K562 (cell line): Measurements from ENCODE around the gene GPSM3. TPM values are rescaled to one million over a fixed set of nuclear protein-coding genes. Genes with fewer than 3 reads are reported as not detected.

Source experiments
- CGGBP1 ChIP-seq: fragments of 250-450 bp; sonication (Bioruptor Pico); IDR thresholded peaks from 2 replicates; pipeline ENCODE4 v1.9.0; 2021; ENCODE audit warnings: mild to moderate bottlenecking
- DNMT1 ChIP-seq: fragments of 450-650 bp; IDR thresholded peaks from 2 replicates; pipeline ENCODE4 v1.6.1; 2016; ENCODE audit warnings: antibody characterized with exemption, mild to moderate bottlenecking
- ETS2 ChIP-seq: IDR thresholded peaks from 2 replicates; pipeline ENCODE4 v1.6.1; 2016; ENCODE audit warnings: borderline replicate concordance, missing genetic modification characterization, mild to moderate bottlenecking, moderate library complexity, missing compliant biosample characterization; ENCODE audit not compliant: poor library complexity, severe bottlenecking
- EWSR1 ChIP-seq: fragments of 450-650 bp; IDR thresholded peaks from 2 replicates; pipeline ENCODE4 v1.6.1; 2018; ENCODE audit warnings: borderline replicate concordance, mild to moderate bottlenecking, low read depth, moderate library complexity; ENCODE audit not compliant: partially characterized antibody
- HDGF ChIP-seq: fragments of 450-650 bp; IDR thresholded peaks from 2 replicates; pipeline ENCODE4 v1.6.1; 2016
- HNRNPUL1 ChIP-seq: fragments of 200-400 bp; formaldehyde crosslinking; IDR thresholded peaks from 2 replicates; pipeline ENCODE4 v1.6.1; 2017; ENCODE audit warnings: low read length
- MTF1 ChIP-seq: fragments of 250-450 bp; sonication (Bioruptor Pico); IDR thresholded peaks from 2 replicates; pipeline ENCODE4 v1.9.0; 2021; ENCODE audit warnings: moderate library complexity, mild to moderate bottlenecking, inconsistent platforms, borderline replicate concordance
- MXD1 ChIP-seq: fragments of 250-450 bp; sonication (Bioruptor Pico); IDR thresholded peaks from 2 replicates; pipeline ENCODE4 v1.8.0; 2021; ENCODE audit warnings: borderline replicate concordance, mild to moderate bottlenecking, moderate library complexity; ENCODE audit not compliant: poor library complexity, severe bottlenecking
- POU5F1 ChIP-seq: fragments of 150-350 bp; IDR thresholded peaks from 2 replicates; pipeline ENCODE4 v1.6.1; 2014; ENCODE audit warnings: borderline replicate concordance, low read length, low read depth, mild to moderate bottlenecking; ENCODE audit not compliant: partially characterized antibody
- SAFB ChIP-seq: fragments of 200-400 bp; formaldehyde crosslinking; IDR thresholded peaks from 2 replicates; pipeline ENCODE4 v1.6.1; 2017; ENCODE audit warnings: low read depth, low read length, borderline replicate concordance
- SFPQ ChIP-seq: fragments of 200-400 bp; formaldehyde crosslinking; IDR thresholded peaks from 2 replicates; pipeline ENCODE4 v1.6.1; 2017; ENCODE audit warnings: mild to moderate bottlenecking, low read depth, low read length, moderate library complexity
- SIN3B ChIP-seq: fragments of 450-650 bp; IDR thresholded peaks from 2 replicates; pipeline ENCODE4 v1.6.1; 2017; ENCODE audit warnings: low read depth, mild to moderate bottlenecking, moderate library complexity
- SMARCB1 ChIP-seq: IDR thresholded peaks from 2 replicates; pipeline ENCODE4 v1.6.1; 2011; ENCODE audit warnings: improper control_type of control experiment, low read depth; ENCODE audit not compliant: insufficient read length
- SRSF1 ChIP-seq: fragments of 200-400 bp; formaldehyde crosslinking; IDR thresholded peaks from 2 replicates; pipeline ENCODE4 v1.6.1; 2017; ENCODE audit warnings: mild to moderate bottlenecking, low read depth, low read length, moderate library complexity
- TAF9B ChIP-seq: fragments of 450-650 bp; IDR thresholded peaks from 2 replicates; pipeline ENCODE4 v1.6.1; 2018; ENCODE audit warnings: mild to moderate bottlenecking; ENCODE audit not compliant: partially characterized antibody
- THAP12 ChIP-seq: fragments of 250-450 bp; sonication (Bioruptor Pico); IDR thresholded peaks from 2 replicates; pipeline ENCODE4 v1.9.0; 2021; ENCODE audit warnings: mild to moderate bottlenecking, inconsistent platforms
- ZBTB7A ChIP-seq: IDR thresholded peaks from 2 replicates; pipeline ENCODE4 v1.6.1; 2011; ENCODE audit warnings: low read depth, mild to moderate bottlenecking, low read length, moderate library complexity, borderline replicate concordance; ENCODE audit not compliant: control insufficient read depth
- ZFP1 ChIP-seq: fragments of 450-650 bp; formaldehyde crosslinking; IDR thresholded peaks from 2 replicates; pipeline ENCODE4 v1.4.0; 2020; ENCODE audit warnings: mild to moderate bottlenecking, mixed read lengths
- ZNF280A ChIP-seq: fragments of 450-650 bp; IDR thresholded peaks from 2 replicates; pipeline ENCODE4 v1.6.1; 2018; ENCODE audit warnings: mild to moderate bottlenecking, low read depth; ENCODE audit not compliant: partially characterized antibody
- ZNF785 ChIP-seq: fragments of 250-450 bp; sonication (Bioruptor Pico); IDR thresholded peaks from 2 replicates; pipeline ENCODE4 v1.4.0; 2020; ENCODE audit warnings: mild to moderate bottlenecking
- ZSCAN29 ChIP-seq: fragments of 450-650 bp; IDR thresholded peaks from 2 replicates; pipeline ENCODE4 v1.6.1; 2017
- polyA plus RNA-seq, 8 experiments: library from polyadenylated mRNA; depleted of rRNA in 4 of 8; stranded (reverse) in 5 of 8; unstranded in 3 of 8; fragments of >200 nt; fragmentation: Nextera tagmentation in 2 of 8; fragmentation: Illumina TruSeq in 1 of 8; extraction: Ambion mirVana in 2 of 8; extraction: Trizol in 1 of 8; gene quantifications; 2 replicates each; pipeline versions ENCODE4 v1.2.1 to v1.2.3, GENCODE V29; 2011 to 2014; ENCODE audit warnings: inconsistent platforms in 1 of 8, missing spikeins in 1 of 8
- total RNA-seq, 7 experiments: library from RNA; depleted of rRNA in 6 of 7; stranded (reverse); fragments of >200 nt in 6 of 7; fragmentation: Illumina TruSeq in 2 of 7; extraction: Trizol in 2 of 7; gene quantifications; 2 replicates each; pipeline versions ENCODE4 v1.2.1 to v1.2.3, GENCODE V29; 2011 to 2021; ENCODE audit warnings: low replicate concordance in 1 of 7

GPSM3 gene
- total and polyA plus RNA-seq, 9 of the 15 experiments (the other 6 are each of a cell fraction or from before 2014, with no cell fraction given): 5.3 to 42.6 (median 24.4) TPM

GRCh38 chr6:32195902-32196681, 3.6 kb upstream of the GPSM3 start (continued):
- no peak for TF ChIP-seq SAFB
- no peak for TF ChIP-seq ZNF785 (CRISPR knock-in tag)
- TF ChIP-seq POU5F1: no peak
- no peak for TF ChIP-seq EWSR1
- no peak for TF ChIP-seq ZFP1 (CRISPR knock-in tag)
- no peak for TF ChIP-seq HDGF
- peak; percentile 97 for TF ChIP-seq THAP12 (CRISPR knock-in tag)
- no peak for TF ChIP-seq SMARCB1
- TF ChIP-seq MXD1: no peak
- TF ChIP-seq SIN3B: peak; percentile 62
- no peak for TF ChIP-seq ETS2 (tag)
- TF ChIP-seq ZSCAN29: no peak
- 0 out of 2 replicates have a peak, but pooled peaks have one; percentile 3 for TF ChIP-seq CGGBP1
- TF ChIP-seq ZBTB7A: peak; percentile 58; the same call in 1 of the 2 replicates
- TF ChIP-seq ZNF280A: no peak
- no peak for TF ChIP-seq MTF1
- TF ChIP-seq SRSF1: 0 out of 2 replicates have a peak, but pooled peaks have one; percentile 57
- TF ChIP-seq HNRNPUL1: no peak
- no peak for TF ChIP-seq SFPQ
- TF ChIP-seq DNMT1: peak; percentile 88; the same call in 1 of the 2 replicates
- TF ChIP-seq TAF9B: peak; percentile 75
